ENCODE measurements around the gene FAM168A. TPM values are rescaled to one million over a fixed set of nuclear protein-coding genes. Genes with fewer than 3 reads are reported as not detected.

Gene FAM168A
- total RNA-seq, 1 donor from 2014 or later, result 50.8 TPM

DNA sequence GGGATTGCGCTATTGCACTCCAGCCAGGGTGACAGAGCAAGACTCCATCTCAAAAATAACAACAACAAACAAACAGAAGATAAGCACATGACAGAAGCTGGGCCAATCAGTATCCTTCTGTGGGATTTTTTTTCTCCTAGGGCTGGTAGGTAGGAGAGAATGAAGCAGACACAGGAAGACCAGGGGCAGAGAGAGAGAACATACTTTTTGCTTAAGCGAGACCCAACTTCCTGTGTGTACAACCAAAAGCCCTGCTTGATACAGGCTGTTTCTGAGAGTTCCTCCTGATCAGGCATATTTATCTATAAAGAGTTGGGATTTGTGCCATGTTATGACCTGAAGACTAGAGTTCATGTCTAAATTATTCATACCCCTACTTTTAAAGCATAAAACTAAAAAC, 36.1 kb upstream of the FAM168A start:
- Mint-ChIP-seq H3K36me3 (ENCODE audit: insufficient read depth) (peaks cover 3% of the 10 kb centered on the region), H3K9me3 (ENCODE audit: low read depth) (peaks cover 12% of the 10 kb centered on the region), H3K4me1 (ENCODE audit: low read depth) (peaks cover 2% of the 10 kb centered on the region), H3K27me3 (no peaks in the 10 kb centered on the region), H3K4me3 (ENCODE audit: low read depth) (no peak overlapping the region), H3K27ac (no peak overlapping the region)
- no peak for DNase-seq (ENCODE audit: low spot score, unreplicated experiment)
- TF ChIP-seq, protein P1, sequence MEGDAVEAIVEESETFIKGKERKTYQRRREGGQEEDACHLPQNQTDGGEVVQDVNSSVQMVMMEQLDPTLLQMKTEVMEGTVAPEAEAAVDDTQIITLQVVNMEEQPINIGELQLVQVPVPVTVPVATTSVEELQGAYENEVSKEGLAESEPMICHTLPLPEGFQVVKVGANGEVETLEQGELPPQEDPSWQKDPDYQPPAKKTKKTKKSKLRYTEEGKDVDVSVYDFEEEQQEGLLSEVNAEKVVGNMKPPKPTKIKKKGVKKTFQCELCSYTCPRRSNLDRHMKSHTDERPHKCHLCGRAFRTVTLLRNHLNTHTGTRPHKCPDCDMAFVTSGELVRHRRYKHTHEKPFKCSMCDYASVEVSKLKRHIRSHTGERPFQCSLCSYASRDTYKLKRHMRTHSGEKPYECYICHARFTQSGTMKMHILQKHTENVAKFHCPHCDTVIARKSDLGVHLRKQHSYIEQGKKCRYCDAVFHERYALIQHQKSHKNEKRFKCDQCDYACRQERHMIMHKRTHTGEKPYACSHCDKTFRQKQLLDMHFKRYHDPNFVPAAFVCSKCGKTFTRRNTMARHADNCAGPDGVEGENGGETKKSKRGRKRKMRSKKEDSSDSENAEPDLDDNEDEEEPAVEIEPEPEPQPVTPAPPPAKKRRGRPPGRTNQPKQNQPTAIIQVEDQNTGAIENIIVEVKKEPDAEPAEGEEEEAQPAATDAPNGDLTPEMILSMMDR (IDR thresholded peaks at IDR 0.05; ENCODE audit: unreplicated experiment), result no peak

DNA sequence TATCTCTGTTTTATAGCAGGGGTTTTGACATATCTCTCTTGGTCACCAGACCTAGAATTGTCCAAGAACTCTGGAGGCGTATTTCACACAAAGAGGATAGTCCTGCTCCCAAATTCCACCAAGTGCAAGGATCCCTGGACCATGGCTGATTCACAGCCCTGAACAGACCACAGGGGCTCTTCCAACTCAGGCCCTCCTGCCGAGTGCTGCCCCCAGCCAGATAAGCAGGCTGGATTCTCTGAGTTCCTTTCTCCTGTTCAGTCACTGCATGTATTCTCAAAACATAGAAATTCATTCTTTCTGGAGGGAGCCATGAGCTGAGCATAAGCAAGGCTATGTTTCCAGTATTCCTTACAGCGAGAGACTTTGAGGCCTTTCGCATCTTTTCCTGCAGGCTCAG, 35.1 kb upstream of the FAM168A start:
- no peak for DNase-seq (ENCODE audit: low spot score, unreplicated experiment)
- Mint-ChIP-seq H3K27ac (no peak overlapping the region), H3K4me1 (ENCODE audit: low read depth) (peaks cover 2% of the 10 kb centered on the region), H3K9me3 (ENCODE audit: low read depth) (peaks cover 12% of the 10 kb centered on the region), H3K4me3 (ENCODE audit: low read depth) (no peak overlapping the region), H3K36me3 (ENCODE audit: insufficient read depth) (peaks cover 3% of the 10 kb centered on the region), H3K27me3 (no peaks in the 10 kb centered on the region)
- TF ChIP-seq, protein P1 (IDR thresholded peaks at IDR 0.05; ENCODE audit: unreplicated experiment), result no peak

DNA sequence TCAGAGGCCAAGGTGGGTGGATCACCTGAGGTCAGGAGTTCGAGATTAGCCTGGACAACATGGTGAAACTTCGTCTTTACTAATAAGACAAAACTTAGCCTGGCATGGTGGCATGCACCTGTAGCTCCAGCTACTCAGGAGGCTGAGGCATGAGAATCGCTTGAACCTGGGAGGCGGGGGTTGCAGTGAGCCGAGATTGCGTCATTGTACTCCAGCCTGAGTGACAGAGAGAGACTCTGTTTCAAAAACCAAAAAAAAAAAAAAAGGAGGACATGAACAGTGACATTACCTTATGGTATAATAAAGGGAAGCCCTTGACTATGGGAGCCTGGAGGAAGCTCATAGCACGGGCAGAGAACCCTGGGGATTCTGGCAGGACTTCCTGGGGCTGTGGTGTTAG, 32.0 kb upstream of the FAM168A start:
- TF ChIP-seq, protein P1 (IDR thresholded peaks at IDR 0.05; ENCODE audit: unreplicated experiment), result no peak
- peaks cover 12% of the 10 kb centered on the region for H3K9me3 Mint-ChIP-seq (ENCODE audit: low read depth)
- no peak for DNase-seq (ENCODE audit: low spot score, unreplicated experiment)
- peaks cover 2% of the 10 kb centered on the region for H3K4me1 Mint-ChIP-seq (ENCODE audit: low read depth)
- H3K36me3 Mint-ChIP-seq (ENCODE audit: insufficient read depth), result peaks cover 3% of the 10 kb centered on the region
- no peak overlapping the region for H3K27ac Mint-ChIP-seq
- H3K4me3 Mint-ChIP-seq (ENCODE audit: low read depth), result no peak overlapping the region
- H3K27me3 Mint-ChIP-seq, result peaks cover 1% of the 10 kb centered on the region

DNA sequence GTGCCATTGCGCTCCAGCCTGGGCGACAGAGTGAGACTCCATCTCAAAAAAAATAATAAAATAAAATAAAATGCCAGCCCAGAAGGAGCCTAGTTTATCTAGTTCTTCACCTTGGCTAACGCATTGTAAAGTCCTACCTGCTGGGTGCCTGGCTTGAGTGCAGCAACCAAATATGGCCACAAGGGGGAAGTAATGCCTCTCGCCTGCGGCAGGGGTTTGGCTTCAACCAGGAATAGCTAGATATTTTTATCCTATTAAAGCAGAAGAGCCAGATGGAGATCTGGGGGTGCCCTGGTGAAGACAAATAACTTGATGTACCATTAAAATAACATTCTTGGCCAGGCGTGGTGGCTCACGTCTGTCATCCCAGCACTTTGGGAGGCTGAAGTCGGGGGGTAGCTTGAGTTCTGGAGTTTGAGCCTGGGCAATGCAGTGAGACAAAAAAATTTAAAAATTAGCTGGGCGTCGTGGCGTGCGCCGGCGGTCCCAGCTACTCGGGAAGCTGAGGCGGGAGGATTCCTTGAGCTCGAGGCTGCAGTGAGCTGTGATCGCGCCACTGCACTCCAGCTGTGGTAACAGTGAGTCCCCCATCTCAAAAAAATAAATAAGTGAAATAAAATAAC, 27.9 kb upstream of the FAM168A start:
- Mint-ChIP-seq H3K27me3 (peaks cover 24% of the 10 kb centered on the region), H3K27ac (no peak overlapping the region), H3K36me3 (ENCODE audit: insufficient read depth) (peaks cover 3% of the 10 kb centered on the region), H3K9me3 (ENCODE audit: low read depth) (peaks cover 8% of the 10 kb centered on the region), H3K4me1 (ENCODE audit: low read depth) (peaks cover 2% of the 10 kb centered on the region), H3K4me3 (ENCODE audit: low read depth) (no peak overlapping the region)
- TF ChIP-seq, protein P1 (IDR thresholded peaks at IDR 0.05; ENCODE audit: unreplicated experiment), result peak; percentile 94
- peak; percentile 52 for DNase-seq (ENCODE audit: low spot score, unreplicated experiment)

DNA sequence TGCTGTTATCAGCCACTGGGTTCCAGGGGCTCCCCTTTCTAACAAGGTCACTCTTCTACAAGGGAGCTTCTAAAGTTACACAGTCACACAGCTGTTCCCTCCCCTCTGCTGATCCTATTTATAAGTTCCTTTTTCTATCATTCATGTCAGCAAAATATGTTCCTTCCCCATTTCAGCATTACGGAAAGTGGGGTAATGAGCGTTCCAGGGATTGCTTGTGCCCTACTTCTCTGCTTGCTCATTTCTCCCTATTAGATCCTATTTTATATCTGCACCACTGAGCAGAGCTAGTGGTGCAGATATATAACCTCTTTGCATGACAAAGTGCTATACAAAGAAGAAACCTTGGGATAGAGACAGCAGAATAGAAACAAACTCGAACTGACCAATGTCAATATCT, 25.8 kb upstream of the FAM168A start:
- H3K27me3 Mint-ChIP-seq, result peaks cover 24% of the 10 kb centered on the region
- TF ChIP-seq, protein P1 (IDR thresholded peaks at IDR 0.05; ENCODE audit: unreplicated experiment), result no peak
- DNase-seq (ENCODE audit: low spot score, unreplicated experiment), result no peak
- H3K36me3 Mint-ChIP-seq (ENCODE audit: insufficient read depth), result no peaks in the 10 kb centered on the region
- H3K9me3 Mint-ChIP-seq (ENCODE audit: low read depth), result no peaks in the 10 kb centered on the region
- no peak overlapping the region for H3K4me3 Mint-ChIP-seq (ENCODE audit: low read depth)
- no peak overlapping the region for H3K27ac Mint-ChIP-seq
- H3K4me1 Mint-ChIP-seq (ENCODE audit: low read depth), result no peaks in the 10 kb centered on the region
